NCI-H82 treated with DMSO at 0.1 percent for 48 hours (cell line): ENCODE results near the gene MPI.
"Not testable (repeated sequence)": the region's sequence is repeated elsewhere in the genome, so short reads cannot be mapped to it uniquely, and the experiment has no call there.

Experiments used
- DNase-seq: peaks from one replicate; lab custom pipeline; 2025; ENCODE audit not compliant: unreplicated experiment; lab: John Stamatoyannopoulos, UW

The MPI gene

DNA sequence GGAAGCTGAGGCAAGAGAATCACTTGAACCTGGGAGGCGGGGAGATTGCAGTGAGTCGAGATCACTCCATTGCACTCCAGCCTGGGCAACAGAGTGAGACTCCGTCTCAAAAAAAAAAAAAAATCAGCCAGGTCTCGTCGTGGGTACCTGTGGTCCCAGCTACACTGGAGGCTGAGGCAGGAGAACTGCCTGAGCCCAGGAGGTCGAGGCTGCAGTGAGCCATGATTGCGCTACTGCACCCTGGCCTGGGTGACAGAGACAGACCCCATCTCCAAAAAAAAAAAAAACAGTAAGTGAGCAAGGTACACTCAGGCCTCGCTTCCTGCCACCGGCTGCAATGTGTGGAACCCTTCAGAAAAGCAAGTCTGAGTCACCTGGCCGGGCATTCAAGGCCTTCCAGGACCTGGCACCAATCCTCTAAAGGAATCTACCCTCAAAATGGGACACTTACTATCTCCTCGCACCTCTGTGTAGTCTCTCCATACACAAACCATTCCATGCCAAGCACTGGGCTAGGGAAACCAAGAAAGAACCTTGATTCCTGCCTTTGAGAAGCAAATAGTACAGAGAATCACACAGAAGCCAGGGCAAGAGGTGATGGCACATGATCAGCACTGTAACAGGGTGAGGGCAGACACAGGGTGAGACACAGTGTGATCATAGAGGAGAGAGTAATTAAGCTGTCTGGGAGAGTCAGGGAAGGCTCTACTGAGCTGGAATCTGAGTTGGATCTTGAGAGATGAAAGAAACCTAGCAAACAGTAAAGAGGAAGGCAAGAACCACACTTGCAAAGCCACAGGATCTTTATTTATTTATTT is 26.4 kb upstream of the MPI start:
- no peak for DNase-seq

- no peak for DNase-seq
These were observed 25.5 kb upstream of the MPI start for GRCh38 chr15:74864296-74864695.

DNA sequence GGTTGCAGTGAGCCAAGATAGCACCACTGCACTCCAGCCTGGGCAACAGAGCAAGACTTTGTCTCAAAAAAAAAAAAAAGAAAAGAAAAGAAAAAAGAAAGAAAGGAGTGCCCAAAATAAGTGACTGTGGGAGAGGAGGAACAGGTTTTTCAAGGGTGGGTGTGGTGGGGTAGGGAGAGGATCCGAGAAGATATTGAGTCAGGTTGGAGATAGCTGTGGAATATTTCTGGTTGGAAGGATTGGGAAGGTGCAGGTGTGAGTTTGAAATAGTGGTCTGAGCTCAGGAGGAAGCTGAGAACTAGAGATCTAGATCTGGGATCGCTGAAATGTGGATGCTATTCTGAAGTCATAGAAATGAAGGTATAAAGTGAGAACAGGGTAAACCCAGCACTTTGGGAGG is 24.5 kb upstream of the MPI start:
- DNase-seq: no peak

GRCh38 chr15:74866090-74866489 is 23.8 kb upstream of the MPI start:
- DNase-seq: no peak

- DNase-seq: no peak
These were observed 22.3 kb upstream of the MPI start for GRCh38 chr15:74867466-74868038.

DNA sequence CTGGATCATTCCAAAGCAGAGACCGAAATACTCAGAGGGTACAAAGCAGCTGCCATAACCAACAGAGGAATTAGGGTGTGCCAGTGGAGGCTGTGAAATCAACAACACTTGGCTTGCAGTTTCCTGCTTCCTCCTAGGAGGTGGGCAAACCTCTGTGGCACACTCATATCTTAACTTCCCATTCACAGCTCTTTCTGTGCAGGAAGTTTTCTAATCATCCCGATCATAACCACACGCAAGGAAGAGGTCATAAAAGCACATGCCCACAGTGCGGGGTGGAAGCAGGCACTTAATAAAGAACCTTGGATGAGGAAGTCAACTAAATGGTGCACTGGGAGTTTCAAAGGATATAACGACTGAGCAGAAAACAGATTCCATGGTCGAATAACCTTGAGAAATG is 21.8 kb upstream of the MPI start:
- DNase-seq: no peak

GRCh38 chr15:74869372-74869725 is 20.5 kb upstream of the MPI start:
- no peak for DNase-seq

DNA sequence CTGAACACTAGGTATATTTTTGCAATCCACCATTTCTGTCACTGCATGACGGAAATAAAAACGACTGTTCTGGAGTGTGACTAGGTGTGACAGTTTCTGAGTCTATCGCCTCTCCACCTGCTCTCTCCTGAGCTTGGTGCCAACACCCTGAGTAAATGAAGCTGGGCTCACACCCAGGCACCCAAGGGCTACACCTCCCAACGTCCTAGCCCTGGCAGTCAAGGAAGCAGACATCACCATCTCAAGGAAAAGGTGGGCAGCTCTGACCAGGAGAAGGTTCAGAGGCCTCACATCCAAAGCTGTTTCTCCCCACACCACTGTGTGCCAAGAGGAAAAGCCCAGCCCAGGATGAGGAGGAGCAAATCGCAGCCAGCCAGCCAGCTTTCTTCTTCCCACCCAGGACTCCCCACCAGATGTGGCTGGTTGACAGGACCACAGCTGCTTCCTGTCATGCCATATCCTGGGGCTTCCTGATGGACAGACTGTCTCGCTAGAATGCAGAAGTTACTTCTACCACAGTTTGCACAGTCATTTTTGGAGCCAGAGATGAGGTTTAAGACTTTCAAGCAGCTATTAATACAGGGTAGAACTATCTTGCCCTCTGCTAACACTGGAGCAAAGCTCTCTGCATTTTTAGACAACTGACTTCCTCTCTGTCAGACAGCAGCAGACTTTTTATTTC is 20.0 kb upstream of the MPI start:
- no peak for DNase-seq

DNA sequence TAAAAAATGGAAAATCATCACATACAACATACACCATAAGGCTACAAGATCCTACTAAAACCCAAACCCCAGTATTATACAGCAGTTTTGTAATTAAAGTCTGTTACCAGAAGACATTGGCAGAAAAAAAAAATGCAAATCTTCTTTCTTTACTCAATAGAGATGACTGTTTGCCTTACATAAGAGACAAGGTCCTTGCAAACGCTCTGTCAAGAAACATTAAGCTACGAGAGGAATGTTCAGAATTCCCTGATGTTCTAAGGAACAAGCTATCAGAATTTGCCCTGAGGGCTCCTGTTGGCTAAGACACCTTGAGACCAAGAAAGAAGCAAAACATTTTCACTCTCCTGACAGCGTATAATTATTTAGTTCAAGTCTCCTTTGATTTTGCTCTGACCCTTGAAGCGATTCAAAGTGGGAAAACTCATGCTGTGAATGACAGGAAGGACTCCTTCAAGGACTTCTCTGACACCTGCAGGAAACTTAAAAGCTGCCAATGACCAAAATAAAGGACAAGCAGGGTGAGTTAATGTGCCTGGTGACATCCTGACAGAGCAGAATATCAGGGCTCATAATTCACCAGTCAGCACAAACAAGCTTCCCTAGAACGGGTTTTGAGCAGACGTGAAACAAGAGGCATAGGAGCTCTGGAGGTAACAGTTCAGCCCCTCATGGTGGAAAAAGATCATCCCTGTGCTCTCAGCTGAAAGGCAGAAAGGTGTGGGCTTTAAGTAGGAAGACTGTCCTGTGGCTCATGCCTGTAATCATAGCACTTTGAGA is 19.2 kb upstream of the MPI start:
- DNase-seq: no peak

- no peak for DNase-seq
These were observed 17.2 kb upstream of the MPI start for GRCh38 chr15:74872702-74873035.

DNA sequence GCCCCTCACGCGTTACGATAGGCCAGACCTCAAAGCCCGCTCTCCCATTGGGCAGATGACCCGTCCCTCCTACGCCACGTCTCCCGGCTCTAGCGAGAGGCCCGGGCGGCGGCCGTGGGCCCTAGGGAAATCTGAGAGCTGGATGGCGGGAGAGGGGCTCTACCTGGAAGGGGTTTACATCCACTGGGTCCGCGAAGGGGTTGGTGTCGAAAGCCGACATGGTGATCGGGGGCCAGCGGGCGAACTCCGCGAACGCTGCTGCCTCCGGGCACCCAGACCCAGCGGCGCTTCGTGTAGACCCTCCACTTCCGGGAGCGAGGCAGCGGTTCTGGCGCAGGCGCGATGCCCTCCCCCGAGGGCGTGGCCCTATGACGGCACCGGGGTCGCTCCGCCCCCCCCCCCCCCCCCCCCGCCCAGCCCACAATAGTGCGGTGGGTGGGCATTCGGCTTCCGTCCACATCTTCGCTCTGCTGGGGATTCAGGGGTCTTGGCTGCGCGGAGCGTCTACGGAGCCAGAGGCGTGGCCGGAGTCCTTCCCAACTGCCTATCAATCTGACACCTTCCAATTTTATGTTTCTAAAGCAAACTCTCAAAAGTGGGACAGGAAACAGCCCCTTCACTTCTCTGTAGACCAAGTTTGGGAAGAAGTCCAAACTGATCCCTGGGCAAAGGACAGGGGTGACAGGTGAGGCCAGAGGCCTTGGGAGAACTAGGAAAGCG is 16.6 kb upstream of the MPI start, which contains the start of gene SCAMP2:
Gene SCAMP2, minus strand, starts transcription at position 330 of the 720 bp plus-strand sequence. Its CDS starts 110 bp downstream, at position 220.
- peak; percentile 83 for DNase-seq

- no peak for DNase-seq
These were observed 16.0 kb upstream of the MPI start for GRCh38 chr15:74873756-74874424.

DNA sequence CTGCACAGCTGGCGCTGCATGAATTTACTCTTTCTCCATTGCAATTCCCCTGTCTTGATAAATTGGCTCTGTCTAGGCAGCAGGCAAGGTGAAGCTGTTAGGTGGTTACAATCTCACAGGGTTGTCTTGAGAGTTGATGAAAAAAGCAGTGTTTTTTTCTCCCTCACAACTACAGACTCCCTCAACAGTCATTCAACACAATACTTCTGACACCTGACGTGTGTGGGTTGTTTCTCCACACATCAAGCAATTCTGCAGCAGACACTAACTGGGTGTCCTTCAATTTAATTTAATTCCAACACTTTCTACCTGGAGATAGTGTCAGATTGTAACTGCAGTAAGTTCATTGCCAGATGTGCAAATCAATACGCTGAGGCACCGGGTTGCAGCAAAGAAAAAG is 11.6 kb upstream of the MPI start:
- no peak for DNase-seq

DNA sequence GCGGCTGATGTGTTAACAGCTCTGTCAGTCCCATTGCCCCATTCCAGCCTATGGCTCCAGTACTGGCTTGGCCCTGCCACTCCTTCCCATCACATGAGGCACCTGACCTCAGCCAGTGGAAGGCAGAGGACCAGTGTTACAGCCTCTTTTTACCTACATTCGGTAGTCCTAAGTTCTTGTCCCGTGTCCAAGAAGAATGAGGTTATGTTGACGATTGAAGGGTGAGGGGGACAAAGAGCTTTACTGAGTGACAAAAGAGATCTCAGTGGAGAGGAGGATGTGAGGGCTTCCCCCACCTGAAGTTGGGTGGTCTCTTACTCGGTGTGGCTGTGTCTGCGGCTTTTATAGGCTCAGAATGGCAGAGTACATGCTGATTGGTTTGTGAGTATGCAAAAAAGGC is 7.3 kb upstream of the MPI start:
- no peak for DNase-seq

DNA sequence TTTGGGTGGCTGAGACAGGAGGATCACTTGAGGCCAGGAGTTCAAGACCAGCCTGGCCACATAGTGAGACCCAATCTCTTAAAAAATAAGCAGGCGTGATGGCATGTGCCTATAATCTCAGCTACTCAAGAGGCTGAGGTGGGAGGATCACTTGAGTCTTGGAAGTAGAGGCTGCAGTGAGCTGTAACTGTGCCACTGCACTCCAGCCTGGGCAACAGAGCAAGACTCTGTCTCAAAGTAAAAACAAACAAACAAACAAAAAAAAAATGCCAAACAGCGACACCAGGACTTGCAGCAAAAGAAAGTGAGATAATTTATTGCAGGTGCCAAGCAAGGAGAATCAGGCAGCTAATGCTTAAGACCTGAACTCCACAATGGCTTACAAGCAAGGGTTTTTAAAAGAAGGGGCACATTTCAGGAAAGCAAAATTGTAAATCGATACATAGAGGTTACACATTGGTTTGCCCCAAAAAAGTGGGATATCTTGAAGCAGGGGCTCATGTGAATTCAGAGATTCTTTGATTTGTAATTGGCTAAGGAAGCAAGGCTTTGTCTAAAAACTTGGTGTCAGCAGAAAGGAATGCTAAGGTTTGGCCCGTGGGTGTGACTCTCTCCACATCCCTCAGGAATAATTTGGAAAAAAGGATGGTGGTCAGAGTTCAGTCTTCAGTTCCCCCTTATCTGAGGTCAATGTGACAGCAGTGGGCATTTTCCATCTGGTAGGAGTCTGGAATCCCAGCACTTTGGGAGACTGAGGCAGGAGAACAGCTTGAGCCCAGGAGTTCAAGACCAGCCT is 5.2 kb upstream of the MPI start:
- DNase-seq: no peak

GRCh38 chr15:74885461-74885860 is 4.4 kb upstream of the MPI start:
- no peak for DNase-seq

DNA sequence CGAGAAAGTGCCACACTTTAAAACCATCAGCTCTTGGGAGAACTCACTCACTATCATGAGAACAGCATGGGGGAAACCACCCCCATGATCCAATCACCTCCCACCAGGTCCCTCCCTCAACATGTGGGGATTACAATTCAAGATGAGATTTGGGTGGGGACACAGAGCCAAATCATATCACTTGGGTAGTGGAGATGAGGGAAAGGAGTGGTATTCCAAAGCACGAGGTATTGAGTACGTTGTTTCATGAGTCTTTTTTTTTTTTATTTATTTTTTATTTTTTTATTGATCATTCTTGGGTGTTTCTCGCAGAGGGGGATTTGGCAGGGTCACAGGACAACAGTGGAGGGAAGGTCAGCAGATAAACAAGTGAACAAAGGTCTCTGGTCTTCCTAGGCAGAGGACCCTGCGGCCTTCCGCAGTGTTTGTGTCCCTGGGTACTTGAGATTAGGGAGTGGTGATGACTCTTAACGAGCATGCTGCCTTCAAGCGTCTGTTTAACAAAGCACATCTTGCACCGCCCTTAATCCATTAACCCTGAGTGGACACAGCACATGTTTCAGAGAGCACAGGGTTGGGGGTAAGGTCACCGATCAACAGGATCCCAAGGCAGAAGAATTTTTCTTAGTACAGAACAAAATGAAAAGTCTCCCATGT is 2.2 kb upstream of the MPI start:
- DNase-seq: not testable (repeated sequence)

DNA sequence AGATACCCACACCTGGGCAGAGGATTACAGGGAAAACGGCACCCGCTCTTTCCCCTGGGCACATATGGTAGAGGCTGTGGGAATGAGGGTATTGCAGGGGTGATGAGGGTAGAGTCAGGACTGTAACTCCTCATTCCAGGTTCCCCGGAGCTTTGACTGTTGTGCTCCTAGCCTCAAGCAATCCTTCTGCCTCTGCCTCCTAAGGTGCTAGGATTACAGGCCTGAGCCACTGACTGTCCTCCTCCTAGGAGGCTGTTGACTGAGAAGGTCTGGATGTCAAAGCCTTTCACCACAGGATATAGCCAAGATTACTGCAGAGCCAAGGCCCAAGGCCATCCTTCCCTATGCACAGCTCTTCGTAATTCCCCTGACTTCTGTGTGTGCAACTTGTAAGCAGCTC is 1.1 kb upstream of the MPI start:
- DNase-seq: no peak

GRCh38 chr15:74889390-74889882 is 406 bp upstream of the MPI start:
- no peak for DNase-seq
